Gastroesophageal sphincter (tissue), 3 donors: ENCODE measurements around the gene EFHD2.

Source experiments
- EP300 ChIP-seq: sonication (generic); formaldehyde crosslinking; IDR thresholded peaks from one replicate; pipeline ENCODE4 v1.6.1; 2017; ENCODE audit warnings: antibody characterized with exemption, mild to moderate bottlenecking
- POLR2A ChIP-seq, 2 donors: fragments of 450-650 bp; IDR thresholded peaks; one replicate each; pipeline ENCODE4 v1.6.1; 2017; ENCODE audit warnings: antibody characterized with exemption in 2 of 2, mild to moderate bottlenecking in 2 of 2, moderate library complexity in 1 of 2
- POLR2AphosphoS5 ChIP-seq: sonication (generic); formaldehyde crosslinking; IDR thresholded peaks from one replicate; pipeline ENCODE4 v1.6.1; 2017; ENCODE audit warnings: antibody characterized with exemption
- TF ChIP-seq, protein P1 (sequence below), 4 experiments: fragments of 200-600 bp in 2 of 4; fragments of 450-650 bp in 2 of 4; sonication (generic) in 1 of 4; IDR thresholded peaks; one replicate each; pipeline ENCODE4 v1.5.1; 2017 to 2019; ENCODE audit warnings: antibody characterized with exemption in 4 of 4, mild to moderate bottlenecking in 2 of 4, moderate library complexity in 2 of 4

DNA sequence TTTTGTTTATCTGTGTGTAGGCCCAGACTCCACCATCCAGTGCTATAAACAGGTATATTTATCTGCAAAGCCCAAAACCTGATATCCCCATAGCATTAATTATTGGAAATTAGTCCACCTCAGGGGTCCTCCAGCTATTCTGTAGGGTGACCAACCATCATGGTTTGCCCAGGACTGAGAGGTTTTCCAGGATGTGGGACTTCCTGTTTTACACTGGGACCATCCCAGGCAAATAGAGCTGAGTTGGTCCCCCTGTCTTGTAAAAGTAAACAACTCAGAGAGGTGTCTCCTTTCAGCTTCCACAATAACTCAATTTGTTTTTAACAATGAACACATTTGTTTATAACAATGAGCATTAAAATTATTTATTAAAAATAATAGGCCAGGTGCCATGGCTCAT, 58.5 kb downstream of the EFHD2 start:
- TF ChIP-seq, protein P1, sequence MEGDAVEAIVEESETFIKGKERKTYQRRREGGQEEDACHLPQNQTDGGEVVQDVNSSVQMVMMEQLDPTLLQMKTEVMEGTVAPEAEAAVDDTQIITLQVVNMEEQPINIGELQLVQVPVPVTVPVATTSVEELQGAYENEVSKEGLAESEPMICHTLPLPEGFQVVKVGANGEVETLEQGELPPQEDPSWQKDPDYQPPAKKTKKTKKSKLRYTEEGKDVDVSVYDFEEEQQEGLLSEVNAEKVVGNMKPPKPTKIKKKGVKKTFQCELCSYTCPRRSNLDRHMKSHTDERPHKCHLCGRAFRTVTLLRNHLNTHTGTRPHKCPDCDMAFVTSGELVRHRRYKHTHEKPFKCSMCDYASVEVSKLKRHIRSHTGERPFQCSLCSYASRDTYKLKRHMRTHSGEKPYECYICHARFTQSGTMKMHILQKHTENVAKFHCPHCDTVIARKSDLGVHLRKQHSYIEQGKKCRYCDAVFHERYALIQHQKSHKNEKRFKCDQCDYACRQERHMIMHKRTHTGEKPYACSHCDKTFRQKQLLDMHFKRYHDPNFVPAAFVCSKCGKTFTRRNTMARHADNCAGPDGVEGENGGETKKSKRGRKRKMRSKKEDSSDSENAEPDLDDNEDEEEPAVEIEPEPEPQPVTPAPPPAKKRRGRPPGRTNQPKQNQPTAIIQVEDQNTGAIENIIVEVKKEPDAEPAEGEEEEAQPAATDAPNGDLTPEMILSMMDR (IDR thresholded peaks at IDR 0.05) = no peak
- TF ChIP-seq EP300 (no peak), POLR2AphosphoS5 (no peak), POLR2A (IDR thresholded peaks at IDR 0.05) (no peak)
